Esophagus squamous epithelium (tissue), 4 donors: Measurements from ENCODE around the gene WNT9A.
"Not testable (repeated sequence)": the region's sequence is repeated elsewhere in the genome, so short reads cannot be mapped to it uniquely, and the experiment has no call there.

Source experiments
- CTCF ChIP-seq, 6 experiments: fragments of 450-650 bp in 4 of 6; fragments of 200-600 bp in 2 of 6; sonication (generic) in 2 of 6; IDR thresholded peaks; one replicate each; pipeline ENCODE4 v1.5.1; 2016 to 2019; ENCODE audit warnings: antibody characterized with exemption in 6 of 6, mild to moderate bottlenecking in 4 of 6, moderate library complexity in 4 of 6
- POLR2A ChIP-seq, 4 donors: fragments of 450-650 bp; IDR thresholded peaks; one replicate each; pipeline ENCODE4 v1.6.1; 2017; ENCODE audit warnings: antibody characterized with exemption in 4 of 4, mild to moderate bottlenecking in 4 of 4, moderate library complexity in 3 of 4

GRCh38 chr1:227871892-227872291 lies 75.8 kb downstream of the WNT9A start:
- not testable (repeated sequence) for TF ChIP-seq CTCF, POLR2A (IDR thresholded peaks at IDR 0.05)
